Kidney (tissue), 14 donors: ENCODE data around the gene ARL8B. TPM values are rescaled to one million over a fixed set of nuclear protein-coding genes. Genes with fewer than 3 reads are reported as not detected.

Experiments used
- DNase-seq, 5 donors: peaks; one replicate each; pipeline ENCODE4 v3.0.0-alpha.2; 2013 to 2020
- FAIRE-seq: peaks from 2 replicates; lab custom pipeline; 2012; peaks lifted over from hg19 to GRCh38; lab: Jason Lieb, UNC
- H3K27ac ChIP-seq, 2 donors: one replicate each; pipeline ENCODE4 v1.7.0; 2013; ENCODE audit warnings: low read depth in 2 of 2, low read length in 2 of 2, inconsistent platforms in 1 of 2
- H3K27me3 ChIP-seq: one replicate; pipeline ENCODE4 v1.7.1; 2013; ENCODE audit warnings: low read length, inconsistent platforms; ENCODE audit not compliant: control insufficient read depth, insufficient read depth
- H3K36me3 ChIP-seq, 3 donors: one replicate each; pipeline versions ENCODE4 v1.7.0 to v1.7.1; 2013; ENCODE audit warnings: low read length in 3 of 3, control low read depth in 1 of 3, inconsistent platforms in 1 of 3; ENCODE audit not compliant: insufficient read depth in 3 of 3, control insufficient read depth in 2 of 3
- H3K4me1 ChIP-seq, 3 donors: one replicate each; pipeline versions ENCODE4 v1.7.0 to v1.7.1; 2013; ENCODE audit warnings: low read length in 3 of 3, inconsistent platforms in 1 of 3, low read depth in 1 of 3; ENCODE audit not compliant: control insufficient read depth in 2 of 3, insufficient read depth in 2 of 3
- H3K4me3 ChIP-seq, 3 donors: one replicate each; pipeline versions ENCODE4 v1.7.0 to v1.8.1; 2013; ENCODE audit warnings: low read length in 3 of 3, control low read depth in 1 of 3, inconsistent platforms in 1 of 3
- H3K9ac ChIP-seq, 3 donors: one replicate each; pipeline versions ENCODE4 v1.7.0 to v1.7.1; 2013; ENCODE audit warnings: low read length in 3 of 3, control low read depth in 1 of 3, inconsistent platforms in 1 of 3
- H3K9me3 ChIP-seq, 3 donors: one replicate each; pipeline versions ENCODE4 v1.7.0 to v1.7.1; 2013; ENCODE audit warnings: low read length in 3 of 3, control low read depth in 1 of 3, inconsistent platforms in 1 of 3; ENCODE audit not compliant: control insufficient read depth in 2 of 3, insufficient read depth in 1 of 3
- intact Hi-C: fragments of 100-400 bp; cut with DNase I; formaldehyde crosslinking; loops from one replicate; pipeline ENCODE4 v1.11.1; 2022
- polyA plus RNA-seq: library from polyadenylated mRNA; stranded (reverse); fragments of 350-450 nt; fragmentation: Illumina TruSeq; extraction: RNeasy Lipid Tissue Mini Kit (QIAGEN cat#74804); gene quantifications from one replicate; pipeline ENCODE4 v1.2.3, GENCODE V29; 2014; ENCODE audit warnings: low read depth, low replicate concordance; ENCODE audit not compliant: insufficient read depth
- total RNA-seq: library from RNA; stranded (reverse); fragmentation: NEBNext Ultra II Directional; extraction: Animal tissue kit (Norgen Biotek cat#: 25700); gene quantifications from one replicate; pipeline ENCODE4 v1.2.1, GENCODE V29; 2021
- TF ChIP-seq, protein P1 (sequence below): IDR thresholded peaks from 3 replicates; pipeline ENCODE4 v1.5.1; 2012; ENCODE audit warnings: mild to moderate bottlenecking, moderate library complexity, borderline replicate concordance; ENCODE audit not compliant: insufficient read depth; ENCODE audit errors: extremely low read depth
- donor health status: control.
- donor health status: control.
- donor health status: control.
- donor health status: control.
- donor health status: control.
- donor health status: DM: yes; HTN: yes; CAD: no.
- donor health status: Normal renal cell carcinoma (clear cell type).

Gene ARL8B
- total and polyA plus RNA-seq, 2 donors from 2014 or later: 49.1 to 62.7 TPM

DNA sequence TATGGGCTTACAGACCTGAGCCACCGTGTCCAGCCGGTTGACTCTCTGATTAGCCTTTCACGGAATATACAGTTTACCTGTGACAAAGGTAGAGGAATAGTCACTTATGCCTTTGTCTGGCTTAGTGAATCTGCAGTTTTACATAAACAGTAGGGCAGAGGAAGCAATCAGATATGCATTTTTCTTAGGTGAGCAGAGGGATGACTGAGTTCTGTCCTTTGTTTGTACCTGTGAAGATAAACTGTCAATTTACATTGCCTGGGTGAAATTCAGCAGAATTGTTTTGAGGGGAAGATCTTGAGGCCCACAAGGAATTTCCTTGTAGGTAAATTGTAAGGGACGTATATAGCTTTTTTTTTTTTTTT is 76.2 kb downstream of the ARL8B start:
- H3K9me3 ChIP-seq: no peaks in the 10 kb centered on the region
- H3K9ac ChIP-seq: no peak overlapping the region
- no peak for DNase-seq
- H3K4me3 ChIP-seq: no peak overlapping the region
- H3K27ac ChIP-seq: no peak overlapping the region
- intact Hi-C loops: loop anchor here (10.0 kb wide), 1 partner anchor 63 kb away; no protein-coding TSS in a partner anchor
- TF ChIP-seq, protein P1, sequence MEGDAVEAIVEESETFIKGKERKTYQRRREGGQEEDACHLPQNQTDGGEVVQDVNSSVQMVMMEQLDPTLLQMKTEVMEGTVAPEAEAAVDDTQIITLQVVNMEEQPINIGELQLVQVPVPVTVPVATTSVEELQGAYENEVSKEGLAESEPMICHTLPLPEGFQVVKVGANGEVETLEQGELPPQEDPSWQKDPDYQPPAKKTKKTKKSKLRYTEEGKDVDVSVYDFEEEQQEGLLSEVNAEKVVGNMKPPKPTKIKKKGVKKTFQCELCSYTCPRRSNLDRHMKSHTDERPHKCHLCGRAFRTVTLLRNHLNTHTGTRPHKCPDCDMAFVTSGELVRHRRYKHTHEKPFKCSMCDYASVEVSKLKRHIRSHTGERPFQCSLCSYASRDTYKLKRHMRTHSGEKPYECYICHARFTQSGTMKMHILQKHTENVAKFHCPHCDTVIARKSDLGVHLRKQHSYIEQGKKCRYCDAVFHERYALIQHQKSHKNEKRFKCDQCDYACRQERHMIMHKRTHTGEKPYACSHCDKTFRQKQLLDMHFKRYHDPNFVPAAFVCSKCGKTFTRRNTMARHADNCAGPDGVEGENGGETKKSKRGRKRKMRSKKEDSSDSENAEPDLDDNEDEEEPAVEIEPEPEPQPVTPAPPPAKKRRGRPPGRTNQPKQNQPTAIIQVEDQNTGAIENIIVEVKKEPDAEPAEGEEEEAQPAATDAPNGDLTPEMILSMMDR: no peak
- peaks cover 0 to 4% (median 0%) of the 10 kb centered on the region in 3 donors for H3K4me1 ChIP-seq
- no peak for FAIRE-seq
- H3K36me3 ChIP-seq: peaks cover 2 to 34% (median 17%) of the 10 kb centered on the region in 3 donors
- H3K27me3 ChIP-seq: no peaks in the 10 kb centered on the region

DNA sequence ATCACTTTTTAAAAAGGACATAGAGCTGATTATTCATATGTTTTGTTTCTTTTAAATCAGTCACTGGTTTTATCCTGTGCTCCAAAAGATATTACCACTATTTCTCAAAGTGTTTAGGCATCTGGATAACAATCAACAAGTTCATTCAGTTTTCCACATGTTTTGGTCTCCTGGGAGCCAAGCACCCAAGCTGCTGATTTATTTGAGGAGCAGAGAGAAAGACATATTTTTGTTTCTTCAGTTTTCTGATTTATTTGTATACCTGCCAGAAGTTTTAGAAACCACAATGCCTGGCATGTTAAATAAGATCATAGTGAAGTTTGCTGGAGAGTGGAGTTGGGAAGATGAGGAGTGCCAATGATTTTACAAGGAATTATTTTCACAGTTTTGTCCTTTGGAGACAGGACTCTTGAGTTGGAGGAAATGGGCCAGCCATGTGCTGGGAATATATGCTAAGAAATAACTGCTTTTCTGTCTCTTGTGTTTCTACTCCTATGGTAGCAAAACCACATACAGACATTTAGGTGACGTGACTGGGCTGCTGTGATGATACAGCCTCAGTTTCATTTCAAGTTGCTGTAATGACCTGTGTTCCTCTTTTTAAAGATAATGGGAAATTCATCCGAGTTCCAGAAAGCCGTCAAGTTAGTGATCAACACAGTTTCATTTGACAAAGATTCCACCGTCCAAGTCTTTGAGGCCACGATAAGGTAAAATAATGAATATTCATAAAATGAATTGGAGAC is 77.1 kb downstream of the ARL8B start:
- Histone ChIP-seq H3K9me3 (no peaks in the 10 kb centered on the region), H3K36me3 (peaks cover 2 to 34% (median 17%) of the 10 kb centered on the region in 3 donors), H3K4me1 (peaks cover 0 to 4% (median 0%) of the 10 kb centered on the region in 3 donors), H3K27me3 (no peaks in the 10 kb centered on the region), H3K4me3 (no peak overlapping the region), H3K9ac (no peak overlapping the region), H3K27ac (no peak overlapping the region)
- intact Hi-C loops: loop anchor here (10.0 kb wide), 1 partner anchor 64 kb away; no protein-coding TSS in a partner anchor
- FAIRE-seq (no peak), DNase-seq (no peak)
- TF ChIP-seq, protein P1: no peak

DNA sequence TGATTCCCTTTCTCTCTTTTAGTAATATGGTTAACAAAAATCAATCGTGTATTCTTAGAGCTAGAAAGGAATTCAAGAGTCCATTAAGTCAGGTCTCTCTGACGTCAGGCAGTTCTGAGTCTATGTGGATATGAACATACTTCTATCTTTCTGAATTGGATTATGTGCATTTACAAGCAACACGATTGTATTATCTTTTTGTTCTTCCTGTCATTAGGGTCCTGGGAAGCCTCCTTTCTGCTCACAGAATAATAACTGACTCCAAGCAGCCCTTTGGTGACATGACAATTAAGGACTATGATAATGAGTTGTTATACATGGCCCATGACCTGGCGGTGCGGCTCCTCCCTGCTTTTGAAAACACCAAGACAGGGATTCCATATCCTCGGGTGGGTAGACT is 79.4 kb downstream of the ARL8B start:
- H3K36me3 ChIP-seq: peaks cover 2 to 52% (median 32%) of the 10 kb centered on the region in 3 donors
- TF ChIP-seq, protein P1: no peak
- no peak overlapping the region for H3K27ac ChIP-seq
- FAIRE-seq (no peak), DNase-seq (no peak)
- H3K27me3 ChIP-seq: no peaks in the 10 kb centered on the region
- no peaks in the 10 kb centered on the region for H3K9me3 ChIP-seq
- H3K4me3 ChIP-seq: no peak overlapping the region
- intact Hi-C loops: no loop called here
- H3K9ac ChIP-seq: no peak overlapping the region
- H3K4me1 ChIP-seq: no peaks in the 10 kb centered on the region
